Globus pallidus (tissue), 1 donor: Measurements from ENCODE around the gene FRMD4A.
A peak's percentile ranks its signal among the peaks of the same experiment; 100 is the strongest.
"Not testable (repeated sequence)": the region's sequence is repeated elsewhere in the genome, so short reads cannot be mapped to it uniquely, and the experiment has no call there.

Experiments used
- DNase-seq: peaks from one replicate; pipeline ENCODE4 v3.0.0-alpha.2; 2015; ENCODE audit warnings: low spot score

FRMD4A gene

DNA sequence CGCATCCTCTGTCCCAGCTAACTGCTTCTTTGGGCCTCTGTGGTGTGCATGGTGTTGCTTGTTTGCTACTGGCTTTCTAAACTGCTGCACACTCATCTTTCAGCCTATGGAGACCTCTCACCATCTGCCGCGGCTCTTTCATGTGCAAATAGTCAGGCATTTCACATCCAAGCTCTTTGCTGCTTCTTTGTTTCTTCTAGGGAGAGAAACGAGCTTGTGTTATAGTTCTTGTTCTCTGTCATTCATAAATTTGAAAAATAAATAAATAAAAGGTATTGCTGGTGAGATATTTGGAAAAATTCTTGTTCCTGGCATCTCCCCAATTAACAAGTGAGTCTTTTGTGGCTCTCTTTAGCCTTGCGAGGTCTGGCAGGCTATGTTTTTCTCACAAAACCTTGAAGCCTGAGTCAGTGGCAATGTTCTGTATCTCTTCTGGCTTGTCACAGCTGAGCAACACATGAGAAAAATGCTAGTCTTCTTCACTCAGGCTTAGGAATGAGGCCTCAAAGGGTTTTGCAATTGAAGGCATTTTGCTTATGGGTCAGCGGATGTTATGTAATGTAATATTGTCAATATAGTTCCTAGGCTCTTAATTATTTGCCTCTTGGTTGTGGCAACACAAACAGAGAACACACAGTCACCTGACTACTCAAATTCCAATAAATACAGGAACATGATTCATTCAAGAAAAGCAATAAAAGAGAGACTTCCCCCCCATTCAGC, 274.0 kb downstream of the FRMD4A start:
- no peak for DNase-seq

DNA sequence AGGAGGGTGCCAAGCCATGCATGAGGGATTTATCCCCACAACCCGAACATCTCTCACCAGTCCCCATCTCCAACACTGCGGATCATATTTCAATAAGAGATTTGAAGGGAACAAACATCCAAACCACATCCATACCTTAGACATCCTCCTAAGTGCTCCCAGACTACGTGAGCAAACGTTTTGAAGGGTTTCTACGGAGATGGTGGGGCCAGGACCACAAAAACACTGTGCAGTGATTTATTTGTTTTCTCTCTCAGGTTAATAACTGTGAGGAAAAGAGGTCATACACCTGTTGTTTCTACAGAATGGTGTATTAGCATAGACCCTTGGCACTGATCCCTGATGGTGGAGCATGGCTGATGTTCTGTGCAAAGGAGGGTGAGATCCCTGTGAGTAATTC, 277.8 kb downstream of the FRMD4A start:
- DNase-seq = no peak

DNA sequence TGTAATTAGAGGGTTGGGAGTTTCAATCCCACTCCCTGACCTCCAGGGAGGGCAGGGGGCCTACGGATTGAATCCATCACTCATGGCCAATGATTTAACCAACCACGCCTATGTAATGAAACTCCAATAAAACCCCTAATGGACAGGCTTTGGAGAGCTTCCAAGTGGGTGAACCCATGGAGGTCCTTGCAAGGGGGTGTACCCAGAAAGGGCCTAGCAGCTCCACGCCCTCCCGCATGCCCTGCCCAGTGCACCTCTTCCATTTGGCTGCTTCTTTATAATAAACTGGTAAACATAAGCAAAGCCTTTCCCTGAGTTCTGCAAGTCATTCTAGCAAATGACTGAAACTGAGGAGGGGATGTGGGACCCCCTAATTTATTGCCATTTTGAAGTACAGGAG, 280.1 kb downstream of the FRMD4A start:
- no peak for DNase-seq

DNA sequence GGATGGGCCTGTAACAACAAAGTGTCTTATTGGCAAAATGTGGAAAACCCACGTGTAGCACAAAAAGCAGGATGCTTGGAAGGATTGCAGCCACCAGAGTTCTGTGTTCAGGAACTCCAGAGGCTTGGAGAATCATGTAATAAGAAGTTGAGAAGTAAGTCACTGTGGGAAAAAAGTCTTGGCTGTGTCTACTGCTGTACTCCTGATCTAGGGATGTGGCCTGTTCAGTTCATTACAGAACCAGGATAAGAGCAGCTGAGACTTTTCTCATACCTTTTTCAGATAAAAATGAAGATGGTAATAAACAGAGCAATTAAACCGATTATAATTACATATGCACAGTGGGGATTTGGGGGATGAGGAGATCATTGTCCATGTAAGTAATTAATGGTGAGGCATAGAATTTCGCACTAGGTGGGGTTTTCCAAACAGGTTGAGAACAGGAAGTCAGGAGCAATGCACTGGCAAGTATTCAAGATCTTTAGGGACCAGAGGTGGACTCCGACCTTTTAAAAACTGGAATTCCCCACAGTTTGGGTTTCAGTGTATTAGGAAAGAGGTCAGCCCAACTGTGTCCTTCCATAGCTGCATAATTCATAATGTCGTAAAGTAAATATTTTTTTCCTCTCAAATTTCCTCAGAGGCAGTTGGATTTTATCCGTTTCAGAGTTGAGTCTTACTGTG, 281.7 kb downstream of the FRMD4A start:
- no peak for DNase-seq

DNA sequence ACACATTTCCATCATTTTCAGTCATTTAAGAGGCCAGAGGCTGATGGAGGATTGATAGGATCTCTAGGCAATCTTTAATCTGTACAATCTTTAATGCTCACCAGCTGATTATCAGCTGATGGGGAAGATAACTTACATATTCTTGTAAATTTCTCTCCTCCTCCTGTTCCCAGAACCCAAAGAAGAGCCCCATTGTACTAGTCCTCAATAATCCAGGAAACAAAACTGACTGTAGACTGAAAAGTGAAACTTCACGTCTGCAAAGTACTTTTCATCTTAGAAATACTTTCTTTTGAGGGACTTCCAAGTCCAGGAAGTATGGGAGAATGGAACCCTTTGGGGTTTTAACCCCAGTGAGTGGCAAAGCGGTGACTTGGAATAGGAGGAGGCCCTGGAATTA, 283.3 kb downstream of the FRMD4A start:
- no peak for DNase-seq

DNA sequence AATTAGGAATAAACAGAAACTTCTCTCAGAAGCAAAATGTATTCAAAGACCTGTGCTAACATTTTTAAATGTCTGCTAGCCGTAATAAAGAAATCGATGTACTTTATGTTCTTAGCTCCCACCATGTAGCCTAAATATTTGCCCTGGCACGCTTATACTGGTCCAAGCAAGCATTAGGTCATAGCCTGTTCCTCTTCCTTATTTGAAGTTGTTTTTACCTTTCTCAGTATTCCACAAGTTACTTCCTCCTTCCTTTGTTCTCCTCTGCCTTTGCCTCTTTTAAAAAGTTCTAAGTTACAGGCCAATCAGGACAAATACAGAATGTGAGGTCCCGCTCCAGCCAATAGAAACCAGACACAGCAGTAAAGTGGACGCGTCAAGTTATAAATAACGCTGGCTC, 288.7 kb downstream of the FRMD4A start:
- not testable (repeated sequence) for DNase-seq

DNA sequence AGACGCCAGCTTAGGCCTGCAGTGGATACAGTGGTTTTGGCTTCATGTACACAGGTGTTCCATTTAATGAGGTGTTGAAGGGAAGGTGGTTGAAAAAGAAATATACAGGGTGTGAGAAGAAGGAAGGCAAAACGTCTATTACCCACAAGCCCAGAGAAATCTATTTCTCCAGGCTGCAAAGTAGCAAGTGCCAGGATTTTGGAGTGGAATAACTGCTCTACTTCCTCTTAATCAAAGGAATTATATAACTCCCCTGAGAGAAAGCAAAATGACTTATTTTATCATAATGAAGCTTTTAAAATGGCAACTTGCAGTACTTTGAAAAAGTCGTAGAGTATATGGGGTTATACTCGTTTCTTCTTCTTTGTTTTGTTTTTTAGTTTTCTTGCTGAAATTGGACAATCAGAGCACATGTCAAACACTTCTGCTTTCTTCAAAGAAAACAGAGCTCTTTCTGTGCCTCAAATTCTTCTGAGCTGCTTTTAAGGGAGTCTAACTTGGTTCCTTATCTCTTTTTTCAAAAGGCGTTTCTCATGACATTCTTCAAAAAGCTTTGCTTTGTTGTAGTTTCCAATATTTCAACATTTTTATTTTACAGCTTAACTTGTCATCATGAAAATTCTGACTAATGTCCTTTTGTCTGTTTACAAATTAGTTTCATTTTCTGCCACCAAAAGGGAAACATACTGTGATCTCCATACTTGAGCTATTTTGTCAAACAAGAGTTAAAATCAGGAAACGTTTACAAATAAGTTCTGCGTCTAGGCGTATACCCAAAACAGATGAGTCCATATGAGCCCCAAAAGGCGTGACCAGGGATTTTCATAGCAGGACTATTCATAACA, 289.7 kb downstream of the FRMD4A start:
- no peak for DNase-seq

DNA sequence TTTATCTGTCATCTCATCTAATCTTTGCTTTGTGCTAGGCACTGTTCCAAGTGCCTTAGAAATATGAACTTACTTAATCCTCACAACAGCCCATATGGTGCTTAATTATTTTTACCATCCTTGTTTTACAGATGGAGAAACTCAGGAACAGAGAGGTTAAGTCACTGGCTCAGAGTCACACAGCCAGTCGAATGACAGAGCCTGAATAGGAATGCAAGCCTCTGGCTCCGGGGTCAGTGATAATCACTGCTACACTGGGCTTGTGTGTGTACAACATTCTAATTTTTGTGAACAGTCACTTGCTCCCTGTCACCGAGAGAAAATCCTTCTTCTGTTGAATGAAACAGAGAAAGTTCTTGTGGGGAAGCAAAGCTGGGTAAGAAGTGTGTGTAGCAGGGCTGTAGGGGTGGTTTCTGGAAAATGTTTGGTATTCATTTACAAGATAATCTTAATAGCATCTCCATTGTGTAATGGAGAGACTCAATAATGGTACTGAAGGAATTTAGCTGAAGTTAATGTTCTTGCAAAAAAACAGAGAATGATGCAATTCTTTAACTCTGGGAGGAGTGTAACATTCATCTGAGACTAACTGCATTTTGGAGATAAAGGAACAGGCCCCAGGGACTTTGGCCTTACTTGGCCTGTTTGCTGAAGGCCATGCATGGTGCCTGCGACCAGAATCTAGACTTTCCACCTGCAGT, 290.6 kb downstream of the FRMD4A start:
- no peak for DNase-seq

DNA sequence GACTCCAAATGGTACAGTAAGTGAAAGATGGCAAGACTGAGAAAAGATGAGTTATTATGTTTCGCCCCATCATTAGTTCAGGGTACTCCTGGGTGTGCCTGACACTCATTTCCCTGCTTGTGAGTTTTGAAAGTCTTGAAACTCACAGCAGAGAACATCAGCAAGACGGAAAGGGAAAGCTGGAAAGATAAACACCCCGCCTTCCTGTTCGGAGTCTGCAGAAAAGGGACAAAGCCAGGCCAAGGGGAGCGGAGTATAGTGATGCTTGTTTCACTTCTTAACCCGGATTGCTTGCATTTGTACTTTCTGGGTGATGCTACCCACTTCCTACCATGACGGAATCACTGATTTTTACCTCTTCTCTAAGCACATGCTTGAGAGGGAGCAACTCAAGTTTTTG, 294.5 kb downstream of the FRMD4A start:
- no peak for DNase-seq

DNA sequence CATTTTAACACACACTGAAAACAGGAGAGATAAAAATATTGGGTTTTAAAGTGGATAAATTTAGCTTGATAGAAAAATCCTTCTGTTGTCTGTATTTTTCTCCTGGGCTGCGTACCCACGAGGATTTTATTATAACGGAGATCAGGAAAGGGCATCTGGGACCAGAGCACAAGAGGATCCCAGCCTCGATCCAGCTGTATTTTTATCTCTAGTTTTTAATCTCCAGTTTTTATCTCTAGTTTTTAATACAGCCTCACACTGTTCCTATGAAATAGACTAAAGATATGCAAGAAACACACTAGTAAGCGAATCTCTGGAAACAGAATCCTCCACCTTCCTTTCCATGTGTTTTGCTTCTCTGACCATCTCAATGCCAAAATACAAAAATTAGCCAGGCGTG, 295.2 kb downstream of the FRMD4A start:
- DNase-seq = no peak

DNA sequence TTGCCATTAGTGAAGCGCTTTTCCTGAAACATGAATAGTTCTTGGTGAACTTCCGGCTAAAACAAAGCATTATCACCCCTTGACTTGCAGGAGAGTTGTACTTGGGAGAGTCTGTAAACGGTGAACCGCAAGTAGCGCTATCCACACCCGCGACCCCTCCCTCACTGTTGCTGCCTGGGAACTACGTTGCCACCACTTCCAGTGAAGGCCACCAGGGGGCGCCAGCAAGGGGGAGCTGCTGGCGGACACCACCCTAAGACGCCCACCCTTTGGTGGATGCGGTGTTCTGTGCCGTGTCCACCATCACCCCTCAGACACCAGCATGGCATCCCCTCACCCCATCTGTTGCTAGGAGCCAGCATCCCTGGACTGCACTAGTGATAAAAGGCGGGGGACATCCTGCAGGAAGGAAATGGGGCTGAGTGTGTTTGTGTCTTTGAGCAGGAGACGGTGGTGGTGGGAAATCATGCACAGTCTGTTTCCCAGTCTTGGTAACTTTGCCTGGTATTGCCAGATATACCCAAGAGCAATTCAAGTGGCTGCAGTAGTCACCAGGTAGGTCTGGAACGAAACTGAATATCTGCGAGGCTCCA, 298.2 kb downstream of the FRMD4A start:
- no peak for DNase-seq

DNA sequence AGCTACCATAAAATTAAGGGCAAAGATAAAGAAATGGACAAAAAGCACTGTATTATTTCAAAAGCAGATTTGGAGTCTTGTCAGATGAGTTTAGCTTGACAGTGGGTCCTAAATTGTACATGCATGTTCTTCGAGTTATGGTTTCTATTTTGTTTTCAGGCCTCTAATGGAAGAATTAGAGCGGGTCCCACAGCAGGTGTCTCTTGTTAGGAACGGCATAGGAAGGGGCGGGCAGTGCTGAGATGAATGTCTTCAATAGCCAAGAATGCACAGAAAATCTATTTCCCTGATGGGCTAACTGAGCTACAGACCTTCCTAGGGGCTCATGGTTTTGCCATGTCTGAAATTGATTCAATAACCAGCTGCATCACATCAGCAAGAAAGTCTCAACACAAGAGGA, 304.4 kb downstream of the FRMD4A start:
- no peak for DNase-seq

DNA sequence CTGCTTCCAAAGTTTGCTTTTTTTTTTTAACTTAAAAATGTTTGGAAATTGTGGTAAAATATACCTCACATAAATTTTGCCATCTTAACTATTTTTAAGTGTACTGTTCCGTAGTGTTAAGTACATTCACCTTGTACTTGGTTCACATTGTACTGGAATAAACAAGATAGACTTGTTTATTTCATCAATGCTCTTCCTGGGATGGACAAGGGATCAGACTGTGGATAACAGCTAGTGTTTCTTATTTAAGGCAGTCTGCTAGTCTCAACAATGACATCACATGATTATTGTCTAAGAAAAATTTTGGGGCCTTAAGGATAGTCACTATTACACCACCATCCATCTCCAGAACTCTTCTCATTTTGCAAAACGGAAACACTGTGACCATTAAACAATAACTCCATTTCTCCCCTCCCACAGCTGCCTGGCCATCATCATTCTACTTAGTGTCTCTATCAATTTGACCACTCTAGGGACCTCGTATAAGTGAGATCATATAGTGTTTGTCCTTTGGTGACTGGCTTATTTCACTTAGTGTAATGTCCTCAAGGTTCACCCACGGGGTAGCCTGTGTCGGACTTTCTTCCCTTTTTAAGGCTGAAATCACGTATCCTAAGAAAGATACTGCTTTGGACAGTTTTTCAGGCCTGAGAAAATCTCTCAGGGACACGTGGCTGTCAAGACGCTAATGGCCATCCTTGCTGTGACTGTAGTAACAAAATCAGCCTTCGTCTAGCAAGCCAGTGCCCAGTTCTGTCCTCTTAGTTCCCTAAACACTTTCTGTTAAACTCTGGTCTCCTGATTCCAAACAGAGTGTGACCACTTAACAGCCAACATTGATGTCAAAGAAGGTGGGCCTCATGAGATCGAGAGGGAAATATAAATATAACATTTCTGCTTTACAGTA, 305.2 kb downstream of the FRMD4A start:
- no peak for DNase-seq

DNA sequence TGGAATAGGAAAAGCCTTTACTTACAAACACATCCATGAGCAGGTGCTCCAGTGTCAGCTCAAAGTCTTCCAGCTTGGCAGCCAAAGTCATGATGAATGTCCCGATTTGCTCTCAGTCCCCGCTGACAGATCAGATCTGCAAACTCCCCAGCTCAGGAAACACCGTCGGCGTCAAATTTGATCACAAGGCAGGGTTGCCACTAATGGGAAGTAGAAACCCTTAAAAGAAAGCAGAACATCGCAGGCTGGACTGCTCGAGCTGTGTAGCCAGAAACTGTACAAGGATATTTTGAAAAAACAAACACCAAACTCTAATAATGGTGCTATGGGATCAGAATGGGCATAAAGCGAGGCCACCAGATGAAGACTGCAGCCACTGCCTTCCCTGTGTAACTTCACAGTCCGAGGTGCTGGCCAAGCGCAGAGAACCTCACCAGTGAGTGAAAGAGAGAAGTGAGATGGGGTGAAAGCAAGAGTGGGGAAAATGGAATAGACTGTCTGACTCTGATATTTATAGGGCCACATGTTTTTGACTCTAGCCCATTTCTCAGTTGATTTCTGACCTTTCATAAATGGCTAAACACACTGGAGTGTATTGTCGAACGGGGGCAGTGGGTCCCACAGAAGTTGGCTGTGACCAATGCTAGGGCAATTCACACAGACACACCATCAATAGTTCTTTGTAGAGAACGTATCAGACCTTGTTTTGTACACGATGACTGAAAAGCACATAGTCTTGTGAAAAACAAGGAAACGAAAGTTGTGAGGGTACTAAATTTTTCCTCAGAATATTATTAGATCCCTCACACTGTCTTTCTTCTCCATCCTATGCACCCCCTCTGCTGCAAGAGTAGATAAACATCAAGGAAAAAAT, 306.2 kb downstream of the FRMD4A start:
- peak; percentile 64 for DNase-seq

DNA sequence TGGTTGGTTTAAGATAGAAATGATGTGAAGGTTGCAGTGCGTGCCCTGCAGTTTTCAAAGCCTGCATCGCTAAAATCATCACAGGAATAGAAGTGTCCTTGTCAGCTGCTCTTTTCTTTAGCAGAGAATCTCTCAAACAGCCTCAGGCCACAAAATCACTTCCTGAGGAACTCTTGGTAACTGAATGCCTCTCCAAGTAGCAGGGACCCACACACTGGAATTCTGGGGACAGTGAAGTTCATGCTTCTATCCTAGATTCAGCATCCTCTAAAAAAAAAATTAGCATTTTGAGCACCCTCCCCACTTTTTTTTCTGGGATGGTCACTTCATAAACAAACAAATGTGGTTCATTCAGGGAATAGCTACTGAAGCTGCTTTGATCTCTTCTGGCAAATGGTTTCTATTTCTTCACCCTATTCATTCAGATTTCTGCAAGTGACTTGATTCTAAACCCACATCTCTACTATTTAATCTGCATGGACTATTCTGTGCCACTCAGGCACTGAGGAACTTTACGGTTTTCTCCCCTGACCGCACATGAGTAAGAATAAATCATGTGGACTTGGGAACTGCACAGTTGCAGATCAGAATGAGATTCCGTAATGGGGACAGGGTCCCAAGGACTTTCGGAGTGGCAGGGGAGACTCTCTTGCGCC, 306.9 kb downstream of the FRMD4A start:
- DNase-seq = no peak

DNA sequence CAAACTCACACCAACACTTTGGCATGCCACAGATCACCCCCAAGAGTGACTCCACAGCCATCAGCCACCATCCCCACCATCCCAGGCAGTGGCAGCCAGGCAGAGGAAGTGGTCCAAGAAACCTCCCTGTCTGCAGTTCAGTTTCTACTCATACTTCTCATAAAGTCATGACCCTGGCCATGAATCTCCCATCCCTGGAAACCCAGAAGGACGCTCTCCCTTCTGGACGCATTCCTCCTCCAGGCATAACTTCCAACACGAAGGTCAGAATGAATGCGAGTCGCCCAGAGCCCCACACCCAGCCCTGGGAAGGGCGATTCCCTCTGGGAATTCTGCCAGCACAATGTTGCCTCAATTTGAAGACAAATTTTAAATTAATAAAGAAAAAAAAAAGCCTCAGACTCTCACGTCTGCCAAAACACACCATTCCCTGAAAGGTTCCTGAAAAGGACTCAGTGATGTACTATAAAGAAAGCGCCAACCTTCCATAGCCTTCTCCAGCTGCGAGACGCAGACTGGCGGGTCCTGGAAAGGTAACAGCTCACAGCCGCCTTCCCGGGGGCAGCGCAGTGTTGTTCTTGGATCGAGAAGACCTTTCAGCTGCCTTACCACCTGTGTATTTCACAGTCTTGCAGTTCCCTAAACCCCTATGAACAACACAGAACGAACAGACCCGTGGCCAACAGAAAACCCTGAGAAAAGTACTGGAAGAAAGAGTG, 307.6 kb downstream of the FRMD4A start:
- DNase-seq = no peak

DNA sequence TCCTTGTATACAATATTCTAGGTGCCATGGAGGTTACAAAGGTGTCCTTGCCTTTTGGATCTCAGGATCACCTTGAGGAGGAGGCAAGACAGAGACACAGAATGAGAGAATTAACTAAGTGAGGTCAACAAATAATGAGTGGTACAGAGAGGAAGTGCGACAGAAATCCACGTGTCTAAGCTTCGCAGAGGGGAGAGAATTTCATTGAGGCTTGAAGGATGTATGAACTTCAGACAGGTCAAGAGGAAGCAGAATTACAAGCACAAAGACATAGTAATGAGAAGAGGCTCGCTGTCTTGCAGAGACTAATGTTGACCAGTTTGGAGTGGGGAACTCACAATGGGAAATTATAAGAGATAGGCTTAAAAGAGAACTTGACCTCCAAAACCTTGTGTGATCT, 308.7 kb downstream of the FRMD4A start:
- DNase-seq = no peak

DNA sequence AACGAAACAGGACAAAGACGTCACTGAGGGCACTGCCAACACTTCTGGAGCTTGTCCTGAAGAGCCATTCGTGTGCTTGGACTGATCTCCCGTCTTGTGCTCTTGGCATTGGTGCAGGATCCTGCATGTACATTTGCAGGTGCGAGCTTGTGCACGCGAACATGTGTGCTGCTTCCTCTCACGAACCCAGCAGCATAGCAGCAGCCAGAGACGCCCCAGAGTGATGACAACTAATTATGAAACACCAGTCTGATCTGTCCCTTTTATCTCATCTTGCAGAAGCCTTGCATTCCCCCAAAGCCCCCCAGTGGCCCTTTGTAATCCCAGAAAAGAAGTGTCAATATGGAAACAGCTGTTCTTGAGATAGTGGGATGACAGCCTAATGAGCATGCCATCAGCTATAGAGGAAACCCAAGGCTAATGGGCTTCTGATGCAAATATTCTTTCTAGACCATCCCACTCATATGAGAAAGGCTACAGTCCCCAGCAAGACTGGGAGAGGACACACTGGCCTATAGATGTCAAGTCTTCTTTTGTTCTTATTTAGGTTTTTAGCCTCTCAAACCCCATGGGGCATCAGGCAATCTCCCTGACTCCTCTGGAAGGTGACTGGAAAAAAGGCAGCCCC, 310.6 kb downstream of the FRMD4A start:
- no peak for DNase-seq
